IPS-18c (cell line): ENCODE measurements around the gene GPR3.

Source experiments
- H3K4me3 ChIP-seq: 2 replicates; pipeline ENCODE4 v1.7.0; 2013; ENCODE audit warnings: low read depth, mild to moderate bottlenecking, low read length, moderate library complexity; ENCODE audit not compliant: insufficient read depth
- H3K9me3 ChIP-seq: one replicate; pipeline ENCODE4 v1.6.1; 2013; ENCODE audit warnings: mild to moderate bottlenecking, low read length, moderate library complexity; ENCODE audit not compliant: control insufficient read depth, insufficient read depth

GPR3 gene

GRCh38 chr1:27392096-27392777 is at the start of gene GPR3:
TSS of gene GPR3 (plus strand) at chr1:27392622. CDS start at chr1:27393799, 1,177 bp downstream.
- H3K9me3 ChIP-seq, result no peaks in the 10 kb centered on the region
- peak within 1 kb of the TSS; percentile 86 for H3K4me3 ChIP-seq

- peak overlapping the region; percentile 20; the same call in 1 of the 2 replicates for H3K4me3 ChIP-seq
Observed at GRCh38 chr1:27342778-27343638, 49.4 kb upstream of the GPR3 start.

GRCh38 chr1:27343639-27344025 is 48.8 kb upstream of the GPR3 start:
- Histone ChIP-seq H3K4me3 (peak overlapping the region; percentile 20; the same call in 1 of the 2 replicates), H3K9me3 (no peaks in the 10 kb centered on the region)

More at GRCh38 chr1:27342778-27343638, 49.4 kb upstream of the GPR3 start:
- H3K9me3 ChIP-seq, result no peaks in the 10 kb centered on the region

- H3K4me3 ChIP-seq, result no peak overlapping the region
Observed at GRCh38 chr1:27345272-27345671, 47.1 kb upstream of the GPR3 start.

GRCh38 chr1:27346357-27346756 is 46.1 kb upstream of the GPR3 start:
- Histone ChIP-seq H3K9me3 (peaks cover 2% of the 10 kb centered on the region), H3K4me3 (no peak overlapping the region)

More at GRCh38 chr1:27345272-27345671, 47.1 kb upstream of the GPR3 start:
- H3K9me3 ChIP-seq, result peaks cover 2% of the 10 kb centered on the region

GRCh38 chr1:27346991-27347624 is 45.3 kb upstream of the GPR3 start:
- Histone ChIP-seq H3K9me3 (peaks cover 2% of the 10 kb centered on the region), H3K4me3 (no peak overlapping the region)

GRCh38 chr1:27348861-27349783 is 43.3 kb upstream of the GPR3 start:
- H3K9me3 ChIP-seq, result peaks cover 2% of the 10 kb centered on the region
- H3K4me3 ChIP-seq, result peak overlapping the region; percentile 58

- peak overlapping the region; percentile 58 for H3K4me3 ChIP-seq
- peaks cover 2% of the 10 kb centered on the region for H3K9me3 ChIP-seq
Observed at GRCh38 chr1:27349784-27350662, 42.4 kb upstream of the GPR3 start.

- Histone ChIP-seq H3K9me3 (peaks cover 2% of the 10 kb centered on the region), H3K4me3 (peak overlapping the region; percentile 58)
Observed at GRCh38 chr1:27350663-27351540, 41.5 kb upstream of the GPR3 start.

GRCh38 chr1:27351541-27352107 is 40.8 kb upstream of the GPR3 start:
- H3K4me3 ChIP-seq, result peak overlapping the region; percentile 58
- peaks cover 2% of the 10 kb centered on the region for H3K9me3 ChIP-seq

- Histone ChIP-seq H3K9me3 (peaks cover 2% of the 10 kb centered on the region), H3K4me3 (no peak overlapping the region)
Observed at GRCh38 chr1:27353166-27353565, 39.3 kb upstream of the GPR3 start.

GRCh38 chr1:27353629-27354028 is 38.8 kb upstream of the GPR3 start:
- no peak overlapping the region for H3K4me3 ChIP-seq

GRCh38 chr1:27355683-27356082 is 36.7 kb upstream of the GPR3 start:
- H3K9me3 ChIP-seq, result no peaks in the 10 kb centered on the region
- no peak overlapping the region for H3K4me3 ChIP-seq

More at GRCh38 chr1:27353629-27354028, 38.8 kb upstream of the GPR3 start:
- H3K9me3 ChIP-seq, result peaks cover 2% of the 10 kb centered on the region

- no peak overlapping the region for H3K4me3 ChIP-seq
- no peaks in the 10 kb centered on the region for H3K9me3 ChIP-seq
Observed at GRCh38 chr1:27356277-27356618, 36.2 kb upstream of the GPR3 start.
